Right lobe of liver (tissue), 4 donors: Measurements from ENCODE around the gene AADAT.

Source experiments
- CTCF ChIP-seq, 4 donors: fragments of 200-600 bp in 3 of 4; fragments of 450-650 bp in 1 of 4; IDR thresholded peaks; one replicate each; pipeline versions ENCODE4 v1.5.1 to v1.8.0; 2016 to 2022; ENCODE audit warnings: antibody characterized with exemption in 4 of 4, mild to moderate bottlenecking in 2 of 4
- POLR2A ChIP-seq: fragments of 450-650 bp; IDR thresholded peaks from one replicate; pipeline ENCODE4 v1.6.1; 2017; ENCODE audit warnings: antibody characterized with exemption, mild to moderate bottlenecking
- donor health status: DM: no; HTN: no; CAD: no.
- donor health status: DM: no; HTN: no; CAD: no.
- donor health status: DM: no; HTN: yes; CAD: no.

GRCh38 chr4:170110285-170110672, 20.5 kb upstream of the AADAT start:
- TF ChIP-seq POLR2A (no peak), CTCF (IDR thresholded peaks at IDR 0.05) (no peak)
